NCI-H1092 treated with DMSO at 0.1 percent for 48 hours (cell line): ENCODE measurements around the gene GOLT1A.
A peak's percentile ranks its signal among the peaks of the same experiment; 100 is the strongest.

Experiments used
- DNase-seq: peaks from one replicate; lab custom pipeline; 2025; lab: John Stamatoyannopoulos, UW

GOLT1A gene

DNA sequence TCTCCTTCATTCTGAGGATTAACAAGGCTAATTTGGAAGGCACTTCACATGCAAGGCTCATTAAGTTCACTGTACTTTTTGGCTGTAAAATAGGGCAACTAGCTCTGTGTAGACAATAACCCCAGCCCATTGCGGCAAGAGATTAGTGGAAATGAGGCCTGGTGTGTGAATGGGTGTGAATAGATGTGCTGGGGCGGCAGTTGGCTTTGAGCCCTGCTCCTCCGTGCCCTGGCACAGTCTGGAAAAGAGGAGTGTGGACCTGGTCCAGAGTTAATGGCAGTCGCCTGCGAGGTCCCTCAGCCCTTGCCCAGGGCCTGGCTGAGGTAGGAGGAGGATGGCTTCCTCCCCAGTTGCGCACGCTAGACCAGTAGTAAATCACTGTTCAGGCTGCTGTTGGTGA, 22.3 kb downstream of the GOLT1A start:
- DNase-seq = peak; percentile 91

DNA sequence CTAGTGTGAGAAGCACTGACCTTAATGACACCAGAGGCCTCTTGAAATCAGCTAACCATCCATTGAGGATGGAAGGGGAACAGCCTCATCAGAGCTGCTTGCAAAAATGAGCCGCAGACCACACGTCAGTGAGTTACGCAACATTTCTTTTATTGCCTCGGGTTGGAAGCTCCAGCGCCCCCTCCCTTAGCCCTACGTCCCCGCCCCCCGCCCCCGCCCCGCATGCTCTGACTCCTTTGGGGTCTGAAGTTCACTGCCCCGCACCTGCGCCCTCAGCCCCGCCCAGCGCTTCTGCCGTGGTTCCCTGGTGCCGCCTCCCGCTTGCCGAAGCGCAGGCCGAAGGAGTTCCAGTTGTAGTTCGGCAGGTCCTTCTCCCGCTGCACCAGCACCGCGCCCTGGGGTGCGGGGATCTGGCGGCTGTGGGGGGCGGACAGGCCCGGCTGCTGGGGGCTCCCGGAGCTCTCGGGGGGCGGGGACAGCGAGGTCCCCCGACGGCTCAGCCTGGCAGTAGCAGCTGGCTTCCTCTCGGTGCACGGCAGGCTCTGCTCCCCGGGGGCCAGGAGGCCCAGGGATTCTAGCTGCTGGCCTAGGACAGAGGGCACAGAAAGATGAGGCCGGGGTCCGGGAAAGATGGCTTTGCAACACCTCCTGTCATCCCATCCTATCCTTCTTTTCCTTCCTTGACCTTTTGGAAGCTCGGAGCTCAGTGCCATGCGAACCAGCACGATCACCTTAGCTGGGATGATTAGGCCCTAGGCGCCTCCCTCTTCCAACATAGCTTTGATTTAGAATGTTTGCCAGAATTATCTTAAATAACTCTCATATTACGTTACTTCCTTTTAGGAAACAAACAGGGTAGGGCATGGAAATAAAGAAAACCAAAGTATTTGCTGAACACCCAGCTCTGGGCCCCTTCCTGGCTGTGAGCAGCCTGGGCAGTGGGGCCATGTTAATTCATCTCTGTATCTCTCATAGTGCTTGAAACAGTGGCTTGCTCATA, 23.3 kb downstream of the GOLT1A start:
- peak; percentile 55 for DNase-seq

DNA sequence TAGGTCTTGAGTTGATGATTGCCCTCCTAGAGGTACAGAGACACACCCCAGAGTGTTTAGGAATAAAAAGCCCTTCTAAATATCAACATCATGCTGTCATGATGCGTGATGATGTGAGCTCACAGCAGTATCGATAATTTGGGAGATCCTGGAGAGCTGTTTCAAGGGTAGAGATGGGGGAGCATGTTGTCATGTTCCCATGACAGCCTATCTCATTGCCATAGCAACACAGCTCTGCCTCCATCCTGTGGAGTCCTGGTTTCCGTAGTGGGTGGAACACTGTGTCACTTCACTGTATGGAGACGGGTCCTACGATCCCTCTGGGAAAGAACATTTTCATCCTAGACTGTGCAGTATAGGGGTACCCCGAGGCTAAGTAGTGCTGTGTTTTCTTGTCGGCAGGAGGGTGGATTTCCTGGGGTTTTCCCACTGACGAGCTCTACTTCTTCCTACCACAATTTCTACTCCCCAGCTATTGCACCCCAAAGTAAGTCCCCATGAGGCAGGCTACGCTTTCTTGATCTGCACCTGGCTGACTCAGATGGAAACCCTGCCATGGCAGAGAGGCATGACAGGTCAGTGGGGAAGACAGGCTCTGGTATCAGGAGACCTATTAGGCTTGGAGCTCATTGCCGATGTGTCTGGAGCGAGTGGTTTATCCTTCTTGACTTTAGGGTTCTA, 24.7 kb downstream of the GOLT1A start:
- no peak for DNase-seq

DNA sequence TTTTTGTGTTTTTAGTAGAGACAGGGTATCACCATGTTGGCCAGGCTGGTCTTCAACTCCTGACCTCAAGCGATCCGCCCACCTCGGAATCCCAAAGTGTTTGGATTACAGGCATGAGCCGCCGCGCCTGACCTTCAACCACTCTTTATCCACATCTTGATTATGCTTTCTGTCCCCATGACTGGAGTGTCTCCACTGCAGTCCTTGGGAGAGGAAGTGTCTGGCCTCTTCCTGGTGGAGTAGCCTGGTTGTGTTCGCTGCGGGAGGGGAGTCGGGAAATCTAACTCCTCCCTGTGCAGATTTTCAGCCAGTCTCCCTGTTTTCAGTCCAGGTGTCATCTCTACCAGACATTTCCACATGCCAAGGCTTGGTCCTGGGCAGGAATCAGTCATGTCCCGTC, 27.2 kb downstream of the GOLT1A start:
- no peak for DNase-seq

DNA sequence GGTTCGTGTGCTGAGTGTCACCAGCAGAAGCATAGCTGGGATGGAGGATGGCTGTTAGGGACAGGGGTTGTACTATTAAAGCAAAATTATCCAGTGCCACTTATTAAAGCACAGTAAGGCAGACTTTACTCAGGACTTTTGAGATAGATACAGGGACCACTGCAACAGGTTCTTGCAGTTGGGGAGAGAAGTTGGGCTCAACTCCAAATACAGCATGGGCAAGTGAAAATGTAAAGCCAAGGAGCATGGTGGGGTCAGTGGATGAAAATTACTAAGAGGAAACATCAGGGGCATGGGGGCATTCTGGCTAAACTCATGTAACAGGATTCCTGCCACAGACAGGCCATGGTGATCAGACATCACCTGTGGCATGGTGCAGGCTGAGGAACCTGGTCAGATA, 32.7 kb downstream of the GOLT1A start:
- DNase-seq = no peak

DNA sequence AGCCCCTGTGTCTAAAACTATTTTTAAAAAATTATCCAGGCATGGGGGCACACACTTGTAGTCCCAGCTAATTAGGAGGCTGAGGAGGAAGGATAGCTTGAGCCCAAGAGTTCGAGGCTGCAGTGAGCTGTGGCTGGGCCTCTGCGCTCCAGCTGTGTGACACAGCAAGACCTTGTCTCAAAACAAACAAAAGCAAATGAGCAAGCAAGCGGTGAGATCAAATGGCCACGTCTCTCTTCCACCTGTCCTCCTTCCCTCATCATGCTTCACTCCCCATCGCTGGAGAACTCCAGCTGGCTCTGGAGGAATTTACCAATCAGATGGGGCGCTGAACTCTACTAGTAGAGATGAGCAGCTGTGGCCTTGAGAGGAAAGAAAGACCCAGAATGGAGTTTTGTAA, 33.7 kb downstream of the GOLT1A start:
- no peak for DNase-seq

DNA sequence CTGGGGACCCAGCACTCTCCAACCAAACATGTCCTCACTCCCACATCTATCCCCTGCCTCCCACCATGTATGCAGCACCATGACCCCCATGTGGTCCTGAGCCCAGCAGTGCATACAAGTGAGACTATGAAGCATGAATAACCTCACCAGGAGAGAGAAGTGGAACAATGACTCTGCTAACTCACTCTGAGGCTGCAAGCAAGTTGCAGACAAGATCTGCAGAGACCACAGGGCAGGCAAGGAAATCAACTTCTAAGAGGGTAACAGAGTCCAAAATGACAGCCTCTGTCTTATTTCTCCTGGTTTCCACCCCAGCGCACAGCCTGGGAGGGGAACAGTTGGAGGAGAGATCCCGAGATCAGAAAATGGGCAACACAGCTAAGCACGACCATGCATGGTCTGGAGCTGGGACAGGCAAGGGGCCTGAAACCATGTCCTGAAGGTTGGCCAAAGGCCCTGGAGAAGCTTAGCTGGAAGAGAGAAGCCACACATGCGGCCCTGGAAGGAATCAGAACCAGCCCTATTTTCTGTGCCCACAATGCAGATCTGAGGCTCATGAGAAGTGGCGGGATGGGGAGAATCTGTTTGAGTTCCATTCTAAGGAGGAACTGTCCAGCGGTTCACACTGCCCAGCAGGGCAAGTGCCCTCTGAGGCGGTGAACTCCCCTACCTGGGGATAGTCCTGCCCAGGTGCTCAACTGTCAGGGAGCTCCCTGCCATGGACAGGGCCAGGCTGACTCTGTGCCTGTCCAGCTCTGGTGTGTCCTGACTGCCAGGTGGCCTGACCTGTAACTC, 35.1 kb downstream of the GOLT1A start:
- DNase-seq = no peak

DNA sequence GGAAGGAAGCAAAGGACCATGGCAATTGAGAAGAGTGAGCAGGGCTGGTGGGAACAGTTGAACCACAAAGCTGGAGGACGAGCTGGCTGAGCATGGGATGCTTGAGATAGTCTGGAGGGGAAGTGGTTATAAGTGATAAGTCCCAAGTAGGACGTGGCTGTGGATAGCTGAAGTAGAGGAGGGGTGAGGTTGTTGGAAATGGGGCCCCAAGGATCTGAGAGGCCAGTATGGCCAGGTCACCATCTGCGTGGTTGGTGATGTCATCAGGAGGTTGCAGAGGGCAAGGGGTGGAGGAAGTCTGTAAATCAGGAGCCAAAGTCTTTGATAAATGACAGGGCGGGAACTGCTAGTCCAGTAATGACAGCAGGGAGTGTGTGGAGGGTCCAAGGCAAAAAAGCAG, 36.7 kb downstream of the GOLT1A start:
- no peak for DNase-seq

DNA sequence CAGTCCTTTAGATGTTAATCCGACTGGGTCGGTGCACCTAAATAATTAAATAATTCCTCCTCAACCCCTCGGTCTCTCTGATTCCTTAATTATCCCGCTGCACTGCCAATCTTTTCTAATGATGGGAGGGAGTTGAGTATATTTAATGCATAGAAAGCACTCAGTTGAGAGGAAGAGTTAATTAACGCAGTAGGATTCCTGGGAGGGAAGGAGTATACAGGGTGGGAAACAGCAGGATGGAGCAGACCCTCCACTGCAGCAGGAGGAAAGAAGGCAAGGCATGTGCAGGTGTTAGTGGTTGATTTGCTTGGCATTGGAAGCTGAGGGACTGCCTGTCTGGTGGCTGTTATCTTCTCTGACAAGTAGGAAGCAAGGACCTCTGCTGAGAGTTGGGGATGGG, 37.7 kb downstream of the GOLT1A start:
- DNase-seq = no peak

DNA sequence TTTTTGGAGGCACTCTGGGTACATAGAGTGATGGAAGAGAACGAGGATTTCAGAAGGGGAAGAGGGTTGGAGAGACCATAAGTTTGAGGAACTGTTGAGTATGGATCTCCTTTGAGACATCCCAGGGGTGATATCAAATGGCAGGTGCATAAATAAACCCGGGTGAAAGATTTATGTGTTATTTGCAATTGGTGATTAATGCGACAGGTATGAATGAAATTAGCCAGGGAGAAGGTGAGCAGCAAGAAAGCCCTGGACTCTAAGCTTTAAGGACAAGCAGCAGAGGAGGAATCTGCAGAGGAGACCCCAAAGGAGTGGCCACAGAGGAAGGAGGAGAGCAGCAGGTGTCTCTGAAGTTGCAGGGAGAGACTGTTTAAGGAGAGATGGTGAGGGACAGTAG, 38.8 kb downstream of the GOLT1A start:
- DNase-seq = no peak

DNA sequence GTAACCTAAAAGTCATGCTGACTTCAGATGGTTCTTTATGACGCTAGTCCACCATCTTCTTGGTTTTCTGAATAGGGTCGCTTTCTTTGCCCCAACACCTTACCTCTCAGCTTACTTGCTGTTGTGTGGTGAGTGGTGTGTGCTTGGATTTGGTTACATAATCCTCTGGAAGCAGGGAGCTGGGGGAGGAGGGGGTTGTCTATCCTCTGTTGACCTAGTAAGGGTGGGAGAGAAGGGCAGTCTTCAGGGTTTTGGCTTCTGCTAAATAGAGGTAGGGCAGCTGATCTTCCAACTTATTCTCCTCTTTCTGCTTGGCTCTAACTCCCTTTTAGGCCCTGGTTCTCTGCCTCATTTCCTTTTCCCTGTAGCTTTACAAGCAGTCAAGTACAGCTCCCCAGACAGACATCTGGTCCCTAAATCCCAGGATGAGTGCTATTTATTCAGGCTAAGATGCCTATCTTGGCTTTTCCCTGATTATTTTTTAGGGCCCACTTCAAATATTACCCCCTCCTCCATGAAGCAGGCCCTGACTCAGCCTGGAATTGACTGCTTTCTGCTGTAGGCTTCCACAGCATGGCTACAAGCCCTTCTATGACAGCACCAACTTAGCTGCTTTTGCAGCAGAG, 41.3 kb downstream of the GOLT1A start:
- DNase-seq = no peak

DNA sequence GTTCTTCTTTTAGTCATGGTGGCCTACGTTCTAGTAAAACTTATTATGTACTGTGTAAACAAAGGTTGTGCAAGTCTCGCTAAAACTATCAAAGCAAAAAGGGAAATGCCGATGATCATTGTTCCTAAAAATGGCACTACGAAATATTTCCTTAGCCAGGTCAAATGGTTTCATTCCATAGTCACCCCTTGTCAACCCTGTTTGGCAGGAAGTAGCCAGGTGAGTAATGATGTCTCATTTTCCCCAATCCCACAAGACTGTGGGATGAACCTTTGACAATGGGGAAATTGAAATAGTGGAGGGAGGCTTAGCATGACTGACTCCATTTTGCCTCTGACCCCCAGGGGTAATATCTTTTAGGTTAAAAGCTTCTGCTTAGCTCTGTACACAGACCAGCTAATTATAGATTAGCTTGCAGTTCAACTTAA, 42.0 kb downstream of the GOLT1A start:
- DNase-seq = no peak

DNA sequence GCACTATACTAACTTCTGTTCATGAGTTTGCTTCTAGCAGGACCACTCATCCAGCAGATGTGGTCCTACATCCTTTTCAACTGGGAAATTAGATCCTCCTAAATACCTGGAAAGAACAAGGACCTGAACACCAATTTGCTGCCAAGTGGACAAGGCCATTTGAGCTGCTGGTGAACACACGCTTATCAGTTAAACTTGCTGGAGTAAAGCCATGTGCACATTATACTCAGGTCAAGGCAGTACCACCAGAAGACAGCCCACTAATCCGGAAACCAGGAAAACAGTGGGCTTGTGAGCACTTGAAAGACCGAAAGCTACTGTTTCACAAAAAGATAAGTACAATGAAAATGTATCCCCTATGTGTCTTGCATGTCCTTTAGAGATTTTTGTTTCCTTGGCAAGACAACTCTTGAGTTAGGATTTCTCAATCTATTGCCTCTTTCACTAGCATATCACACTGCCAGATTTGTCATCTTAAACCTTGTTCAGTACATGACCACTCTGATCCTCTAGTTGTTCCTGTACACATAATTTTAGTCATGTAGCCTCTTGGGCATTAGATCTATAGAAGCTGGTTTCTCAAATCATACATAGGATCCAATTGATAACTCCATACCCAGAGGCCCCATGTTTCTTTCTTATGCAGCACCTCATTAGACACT, 43.2 kb downstream of the GOLT1A start:
- DNase-seq = no peak

DNA sequence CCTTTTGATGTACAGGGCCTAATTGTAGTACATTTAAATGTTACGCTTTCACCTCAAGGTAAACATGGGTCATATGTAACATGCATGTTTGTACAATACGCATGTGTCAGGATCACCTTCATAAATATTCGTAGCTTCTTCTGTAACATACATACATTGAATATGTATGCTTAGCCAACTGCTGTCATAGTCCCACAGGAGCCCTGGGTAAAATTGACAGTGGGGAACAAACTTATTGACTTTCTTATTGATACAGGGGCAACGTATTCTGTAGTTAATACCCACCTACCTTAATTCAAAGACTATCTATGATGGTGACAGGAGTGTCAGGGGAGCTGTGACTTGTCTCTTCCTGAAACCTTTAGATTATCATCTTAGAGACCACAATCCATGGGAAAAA, 43.9 kb downstream of the GOLT1A start:
- no peak for DNase-seq

DNA sequence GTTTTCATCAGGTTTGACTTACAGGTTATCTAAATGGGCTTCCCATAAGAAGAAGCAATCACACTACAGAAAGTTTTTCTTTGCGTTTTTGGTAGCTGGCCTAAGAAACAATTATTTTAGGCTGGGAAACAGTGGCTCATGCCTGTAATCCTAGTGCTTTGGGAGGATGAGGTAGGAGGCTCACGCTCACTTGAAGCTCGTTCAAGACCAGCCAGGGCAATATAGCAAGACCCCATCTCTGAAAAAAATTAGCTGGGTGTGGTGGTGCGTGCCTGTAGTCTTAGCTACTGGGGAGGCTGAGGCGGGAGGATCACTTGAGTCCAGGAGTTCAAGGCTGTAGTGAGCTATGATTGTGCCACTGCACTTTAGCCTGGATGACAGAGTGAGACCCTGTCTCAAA, 46.1 kb downstream of the GOLT1A start:
- no peak for DNase-seq

DNA sequence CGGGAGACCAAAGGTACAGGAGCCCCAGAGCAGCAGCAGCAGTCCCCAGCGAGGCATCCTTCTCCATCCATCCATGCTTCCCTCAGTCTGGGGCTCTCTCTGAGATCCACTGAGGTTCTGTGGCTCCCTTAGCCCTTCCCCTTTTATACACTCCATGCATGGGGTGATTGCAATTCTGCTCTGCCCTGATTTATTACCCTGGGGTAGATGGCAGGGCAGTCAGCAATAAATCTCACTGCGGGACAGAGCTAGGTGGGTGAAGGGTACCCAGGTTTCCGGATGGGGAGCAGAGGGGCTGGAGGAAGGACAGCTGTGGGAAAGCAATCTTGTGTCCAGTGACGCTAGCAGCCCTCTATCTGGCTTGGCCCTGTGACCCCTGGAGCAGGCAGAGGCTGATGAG, 47.6 kb downstream of the GOLT1A start, which contains the start of gene REN:
REN (minus strand) TSS at position 119 of the 400 bp plus-strand sequence; CDS start at position 75, 44 bp downstream.
- DNase-seq = no peak

DNA sequence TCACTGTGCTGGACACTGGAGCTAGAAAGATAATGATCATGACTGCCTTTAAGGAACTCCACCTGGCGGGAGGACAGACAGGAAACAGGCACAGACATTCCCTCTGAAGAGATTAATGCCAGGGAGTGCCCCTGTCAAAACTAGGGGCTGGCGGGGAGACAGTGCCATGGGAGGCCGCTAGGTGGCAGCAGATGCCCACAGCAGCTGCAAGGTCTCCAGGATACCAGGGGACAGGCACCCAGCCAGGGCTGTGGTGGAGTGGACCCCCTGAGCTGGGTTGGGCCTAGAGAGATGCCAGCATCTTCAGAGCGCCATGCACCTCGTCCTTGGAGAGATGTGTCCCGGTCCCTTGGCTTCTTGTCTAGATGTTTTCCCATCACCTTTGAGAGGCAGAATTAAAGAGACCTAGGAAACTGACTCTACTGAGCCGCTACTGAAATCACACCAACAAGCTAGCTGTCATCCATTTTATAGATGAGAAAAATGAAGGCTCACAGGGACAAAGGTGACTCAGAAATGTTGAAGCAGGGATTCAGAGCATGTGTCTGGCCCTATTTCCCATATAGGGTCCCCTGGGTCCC, 51.2 kb downstream of the GOLT1A start:
- peak; percentile 90 for DNase-seq

DNA sequence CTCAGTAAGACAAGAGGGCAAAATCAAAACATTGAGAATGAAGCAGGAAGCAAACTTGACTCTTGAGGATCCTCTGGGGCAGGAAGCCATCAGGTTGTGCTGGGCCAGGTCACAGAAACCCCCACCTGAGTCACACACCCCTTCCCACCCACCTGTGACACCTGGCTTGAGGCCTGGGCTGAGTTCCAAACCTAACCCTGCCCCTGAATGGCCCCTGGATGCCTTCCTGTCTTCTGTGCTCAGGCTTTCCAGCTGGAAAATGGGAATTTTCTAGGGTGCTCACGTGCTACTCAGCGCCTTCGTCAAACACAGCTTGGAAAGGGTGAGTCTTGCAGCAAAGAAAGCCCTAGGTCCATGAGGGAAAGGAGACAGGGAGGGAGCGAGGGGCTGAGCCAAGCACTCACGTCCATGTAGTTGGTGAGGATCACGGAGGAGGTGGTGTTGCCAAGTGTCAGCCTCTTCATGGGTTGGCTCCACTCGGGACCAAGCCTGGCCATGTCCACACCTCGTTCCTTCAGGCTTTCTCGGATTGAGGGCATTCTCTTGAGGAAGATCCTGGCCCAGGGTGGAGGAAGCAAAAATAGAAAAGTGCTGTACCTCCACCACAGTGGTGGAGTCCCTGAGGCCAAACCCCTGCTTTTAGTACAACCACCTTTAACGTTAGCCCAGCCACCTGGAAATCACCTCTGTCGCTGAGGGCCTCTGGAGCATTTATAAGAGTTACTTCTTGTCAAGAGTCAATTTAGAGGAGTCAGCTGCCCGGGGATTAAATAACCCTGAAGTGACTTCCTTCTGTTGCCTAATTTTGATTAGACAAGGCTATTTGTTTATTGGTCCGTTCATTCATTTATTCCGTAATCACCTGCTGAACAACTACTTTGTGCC, 51.9 kb downstream of the GOLT1A start:
- no peak for DNase-seq

DNA sequence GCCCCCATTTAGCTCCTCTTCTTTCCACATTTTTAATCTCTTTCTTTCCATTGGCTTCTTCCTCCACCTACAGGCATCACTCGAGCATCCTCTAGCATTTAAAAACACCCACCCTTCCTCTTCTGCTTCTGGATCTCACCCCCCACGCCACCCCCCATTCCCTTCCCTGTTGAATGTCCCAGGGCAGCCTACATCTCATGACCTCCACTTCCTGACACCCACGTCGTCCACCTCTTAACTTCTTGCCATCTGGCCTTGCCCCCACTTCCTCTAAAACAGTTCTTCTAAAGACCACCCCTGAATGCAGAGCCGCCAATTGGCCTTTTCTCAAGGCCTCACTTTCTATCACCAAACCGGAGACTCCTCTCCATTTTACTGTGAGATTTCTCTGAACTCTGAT, 55.8 kb downstream of the GOLT1A start:
- DNase-seq = no peak

DNA sequence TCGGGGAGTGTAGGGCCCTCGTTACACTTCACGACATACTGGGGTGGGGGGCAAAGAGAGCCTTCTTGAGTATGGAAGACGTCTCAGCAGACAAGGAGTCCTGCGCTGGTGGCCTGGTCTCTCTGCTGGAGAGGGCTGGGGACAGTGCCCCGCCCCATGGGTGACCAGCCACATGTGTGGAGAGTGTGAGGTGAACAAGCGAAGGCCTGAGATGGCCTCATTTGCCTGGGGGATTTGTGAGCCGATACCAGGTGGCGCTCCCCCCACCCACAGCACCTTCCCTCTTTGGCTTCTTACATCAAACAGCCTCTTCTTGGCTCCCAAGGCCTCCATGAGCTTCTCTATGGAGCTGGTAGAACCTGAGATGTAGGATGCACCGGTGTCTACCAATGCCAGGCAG, 57.9 kb downstream of the GOLT1A start:
- DNase-seq = no peak
